GM18907 (cell line): ENCODE measurements around the gene RGS7BP.

Experiments
- ATAC-seq: cut with Tn5 transposase; IDR thresholded peaks from one replicate; pipeline ENCODE4 v1.9.1; 2021; ENCODE audit warnings: mild to moderate bottlenecking, moderate library complexity; ENCODE audit not compliant: unreplicated experiment

The RGS7BP gene

GRCh38 chr5:64628901-64629300 is 123.1 kb downstream of the RGS7BP start:
- no peak for ATAC-seq

- no peak for ATAC-seq
Measured at GRCh38 chr5:64629841-64630240, 124.0 kb downstream of the RGS7BP start.

GRCh38 chr5:64632251-64632650 is 126.4 kb downstream of the RGS7BP start:
- ATAC-seq: no peak

- peak; percentile 50 for ATAC-seq
Measured at GRCh38 chr5:64634997-64635686, 129.3 kb downstream of the RGS7BP start.

GRCh38 chr5:64637144-64637543 is 131.3 kb downstream of the RGS7BP start:
- no peak for ATAC-seq

- no peak for ATAC-seq
Measured at GRCh38 chr5:64637837-64638443, 132.1 kb downstream of the RGS7BP start.

GRCh38 chr5:64644831-64645230 is 139.0 kb downstream of the RGS7BP start:
- ATAC-seq: no peak

- no peak for ATAC-seq
Measured at GRCh38 chr5:64646169-64646568, 140.4 kb downstream of the RGS7BP start.

GRCh38 chr5:64649512-64649911 is 143.7 kb downstream of the RGS7BP start:
- ATAC-seq: no peak

GRCh38 chr5:64653766-64654560 is 148.1 kb downstream of the RGS7BP start:
- no peak for ATAC-seq

GRCh38 chr5:64654561-64654938 is 148.7 kb downstream of the RGS7BP start:
- ATAC-seq: no peak

- no peak for ATAC-seq
Measured at GRCh38 chr5:64655596-64655995, 149.8 kb downstream of the RGS7BP start.

- no peak for ATAC-seq
Measured at GRCh38 chr5:64659289-64659688, 153.5 kb downstream of the RGS7BP start.
